Measurements from ENCODE around the gene BICDL1.

BICDL1 gene

DNA sequence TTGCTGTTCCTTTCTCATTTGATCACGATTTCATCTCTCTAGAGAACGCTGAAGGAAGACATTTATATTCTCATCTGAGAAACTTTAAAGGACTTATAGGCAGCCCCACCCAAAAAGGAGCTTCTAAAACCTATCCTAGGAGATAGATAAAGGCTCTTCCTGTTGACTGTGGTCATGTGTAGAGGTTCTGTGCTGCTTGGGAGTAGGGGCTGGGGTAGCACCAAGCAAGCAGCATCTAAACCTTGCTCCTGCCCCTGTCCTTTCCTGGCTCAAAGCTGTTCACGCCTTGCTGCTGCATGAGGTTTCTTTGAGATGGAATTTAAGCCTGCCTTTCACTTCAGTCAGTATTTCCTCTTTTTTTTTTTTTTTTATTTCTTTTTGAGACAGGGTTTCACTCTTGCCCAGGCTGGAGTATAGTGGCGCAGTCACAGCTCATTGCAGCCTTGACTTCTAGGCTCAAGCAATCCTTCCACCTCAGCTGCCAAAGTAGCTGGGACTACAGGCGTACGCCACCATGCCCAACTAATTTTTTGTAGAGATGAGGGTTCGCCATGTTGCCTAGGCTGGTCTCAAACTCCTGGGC lies 86.1 kb downstream of the BICDL1 start:
- H3K4me3 Mint-ChIP-seq: no peak overlapping the region
- no peak overlapping the region for H3K27ac Mint-ChIP-seq
- TF ChIP-seq, protein P1, sequence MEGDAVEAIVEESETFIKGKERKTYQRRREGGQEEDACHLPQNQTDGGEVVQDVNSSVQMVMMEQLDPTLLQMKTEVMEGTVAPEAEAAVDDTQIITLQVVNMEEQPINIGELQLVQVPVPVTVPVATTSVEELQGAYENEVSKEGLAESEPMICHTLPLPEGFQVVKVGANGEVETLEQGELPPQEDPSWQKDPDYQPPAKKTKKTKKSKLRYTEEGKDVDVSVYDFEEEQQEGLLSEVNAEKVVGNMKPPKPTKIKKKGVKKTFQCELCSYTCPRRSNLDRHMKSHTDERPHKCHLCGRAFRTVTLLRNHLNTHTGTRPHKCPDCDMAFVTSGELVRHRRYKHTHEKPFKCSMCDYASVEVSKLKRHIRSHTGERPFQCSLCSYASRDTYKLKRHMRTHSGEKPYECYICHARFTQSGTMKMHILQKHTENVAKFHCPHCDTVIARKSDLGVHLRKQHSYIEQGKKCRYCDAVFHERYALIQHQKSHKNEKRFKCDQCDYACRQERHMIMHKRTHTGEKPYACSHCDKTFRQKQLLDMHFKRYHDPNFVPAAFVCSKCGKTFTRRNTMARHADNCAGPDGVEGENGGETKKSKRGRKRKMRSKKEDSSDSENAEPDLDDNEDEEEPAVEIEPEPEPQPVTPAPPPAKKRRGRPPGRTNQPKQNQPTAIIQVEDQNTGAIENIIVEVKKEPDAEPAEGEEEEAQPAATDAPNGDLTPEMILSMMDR (IDR thresholded peaks at IDR 0.05; ENCODE audit: unreplicated experiment in 3 of 3): no peak
- no peaks in the 10 kb centered on the region for H3K9me3 Mint-ChIP-seq
- H3K4me1 Mint-ChIP-seq: no peaks in the 10 kb centered on the region
- no peaks in the 10 kb centered on the region for H3K36me3 Mint-ChIP-seq (ENCODE audit: low read depth)
- H3K27me3 Mint-ChIP-seq (ENCODE audit: low read depth): peaks cover 7% of the 10 kb centered on the region

DNA sequence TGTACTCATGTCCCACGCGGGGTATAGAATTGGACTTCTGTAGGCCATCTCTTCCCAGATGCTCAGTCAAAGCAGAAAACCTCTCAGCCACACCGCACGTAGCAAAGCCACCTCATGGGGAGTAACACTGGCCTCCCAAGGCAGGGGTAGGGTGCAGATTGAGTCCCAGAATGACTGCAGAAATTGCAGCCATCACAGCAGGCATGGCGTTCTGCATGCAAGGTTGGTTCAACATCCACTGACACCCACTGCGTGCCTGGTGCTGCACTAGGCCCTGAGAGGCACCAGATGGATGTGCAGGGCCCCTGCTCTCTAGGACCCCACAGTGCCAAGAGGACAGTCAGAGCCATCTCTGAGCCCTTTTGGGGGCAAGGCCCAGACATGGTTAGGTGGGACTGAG lies 87.6 kb downstream of the BICDL1 start:
- Mint-ChIP-seq H3K27ac (no peak overlapping the region), H3K9me3 (no peaks in the 10 kb centered on the region), H3K4me3 (no peak overlapping the region), H3K4me1 (no peaks in the 10 kb centered on the region), H3K36me3 (ENCODE audit: low read depth) (no peaks in the 10 kb centered on the region), H3K27me3 (ENCODE audit: low read depth) (peaks cover 3% of the 10 kb centered on the region)
- TF ChIP-seq, protein P1 (IDR thresholded peaks at IDR 0.05; ENCODE audit: unreplicated experiment in 3 of 3): no peak

DNA sequence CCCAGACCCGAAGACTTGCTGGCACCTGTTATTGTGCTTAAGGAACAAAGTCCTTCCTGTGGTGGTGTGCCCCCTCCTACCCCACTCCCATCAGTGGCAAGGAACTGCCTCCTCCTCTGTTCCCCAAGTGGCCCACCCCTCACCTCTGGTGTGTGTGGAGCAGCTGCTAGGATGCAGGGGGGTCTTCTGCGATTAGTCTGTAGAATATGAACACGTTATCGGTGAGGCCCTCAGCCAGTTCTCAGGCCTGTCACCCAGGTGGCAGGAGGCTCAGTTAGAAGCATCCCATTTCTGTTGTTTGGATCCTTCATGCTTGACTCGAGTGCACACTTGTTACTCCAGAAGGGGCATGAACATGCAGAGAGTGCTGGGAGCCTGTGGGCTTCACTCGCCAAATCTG lies 88.2 kb downstream of the BICDL1 start:
- Mint-ChIP-seq H3K36me3 (ENCODE audit: low read depth) (no peaks in the 10 kb centered on the region), H3K27me3 (ENCODE audit: low read depth) (peaks cover 3% of the 10 kb centered on the region), H3K9me3 (no peaks in the 10 kb centered on the region), H3K4me3 (no peak overlapping the region), H3K27ac (no peak overlapping the region), H3K4me1 (no peaks in the 10 kb centered on the region)
- TF ChIP-seq, protein P1 (IDR thresholded peaks at IDR 0.05; ENCODE audit: unreplicated experiment in 3 of 3): no peak

DNA sequence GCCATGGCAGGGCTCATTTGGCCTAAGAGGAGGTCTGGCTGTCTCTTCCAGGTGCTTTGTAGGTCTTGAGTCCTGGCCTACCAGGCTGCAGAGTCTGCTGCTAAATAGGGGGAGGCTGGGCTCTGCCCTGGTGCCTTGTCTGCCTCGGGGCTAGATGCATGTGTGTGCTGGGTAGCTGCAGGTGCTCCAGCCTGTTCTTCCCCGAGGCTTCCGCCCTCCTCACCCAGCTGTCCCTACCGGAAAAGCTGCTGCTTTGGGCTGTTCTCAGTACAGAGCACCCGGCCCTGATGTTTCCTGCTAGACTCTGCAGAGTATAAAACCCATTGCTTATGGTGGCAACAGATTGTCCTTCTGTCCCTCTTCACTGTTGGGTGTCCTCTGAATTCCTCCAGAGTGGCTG lies 89.8 kb downstream of the BICDL1 start:
- H3K4me1 Mint-ChIP-seq: no peaks in the 10 kb centered on the region
- H3K9me3 Mint-ChIP-seq: no peaks in the 10 kb centered on the region
- no peaks in the 10 kb centered on the region for H3K36me3 Mint-ChIP-seq (ENCODE audit: low read depth)
- no peak overlapping the region for H3K27ac Mint-ChIP-seq
- TF ChIP-seq, protein P1 (IDR thresholded peaks at IDR 0.05; ENCODE audit: unreplicated experiment in 3 of 3): no peak
- peaks cover 3% of the 10 kb centered on the region for H3K27me3 Mint-ChIP-seq (ENCODE audit: low read depth)
- H3K4me3 Mint-ChIP-seq: no peak overlapping the region

DNA sequence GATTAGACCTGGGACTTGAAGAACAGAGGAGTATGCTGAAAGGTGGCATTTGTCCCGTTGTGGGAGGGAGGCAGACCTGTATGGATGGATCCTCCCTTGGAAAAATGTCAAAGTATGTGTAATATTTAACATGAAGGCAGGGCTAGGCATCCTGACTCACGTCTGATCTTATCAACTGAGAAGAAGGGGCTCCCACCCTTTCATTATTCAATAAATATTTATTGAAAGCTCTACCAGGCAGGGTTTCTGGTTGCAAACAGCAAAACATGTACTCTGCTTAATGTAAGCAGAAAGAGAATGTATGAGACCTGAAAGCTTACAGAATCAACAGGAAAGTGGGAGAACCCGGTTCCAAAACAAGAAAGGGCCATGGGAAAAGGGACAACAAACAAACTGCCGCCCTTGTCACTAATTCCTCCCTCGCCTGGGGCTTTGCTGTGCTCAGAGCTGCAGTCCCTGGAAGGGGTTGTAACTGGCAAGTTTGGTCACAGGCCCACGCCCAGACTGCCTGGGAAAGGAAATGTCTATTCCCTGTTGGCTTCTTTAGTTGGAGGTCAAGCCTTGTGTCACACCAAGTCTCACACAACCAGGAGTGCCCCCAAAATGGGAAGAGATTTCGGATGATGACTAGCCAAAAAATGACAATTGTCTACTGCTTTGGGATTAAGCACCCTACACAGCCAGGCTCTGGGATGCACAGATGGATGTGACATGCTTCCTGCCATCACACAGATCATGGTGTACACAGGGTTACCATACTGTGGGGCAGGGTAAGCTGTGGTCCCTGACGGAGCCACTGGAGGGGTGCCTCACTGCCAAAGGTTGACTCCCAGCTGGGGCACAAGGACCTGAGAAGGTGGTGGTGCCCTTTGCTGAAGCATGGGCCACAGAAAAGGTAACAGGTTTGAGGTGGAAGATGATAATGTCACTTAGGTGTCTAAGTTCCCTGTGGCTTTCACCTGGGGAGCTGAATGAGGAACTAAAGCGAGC lies 90.7 kb downstream of the BICDL1 start:
- TF ChIP-seq, protein P1 (IDR thresholded peaks at IDR 0.05; ENCODE audit: unreplicated experiment in 3 of 3): no peak
- no peaks in the 10 kb centered on the region for H3K36me3 Mint-ChIP-seq (ENCODE audit: low read depth)
- H3K4me3 Mint-ChIP-seq: no peak overlapping the region
- H3K4me1 Mint-ChIP-seq: no peaks in the 10 kb centered on the region
- peaks cover 3% of the 10 kb centered on the region for H3K27me3 Mint-ChIP-seq (ENCODE audit: low read depth)
- H3K27ac Mint-ChIP-seq: no peak overlapping the region
- no peaks in the 10 kb centered on the region for H3K9me3 Mint-ChIP-seq

Data from nephron (organoid).